OCI-LY3 (cell line): ENCODE data around the gene UROC1.

Source experiments
- CTCF ChIP-seq: fragments of 200-600, 300-600 bp; sonication (generic); IDR thresholded peaks from 2 replicates; pipeline ENCODE4 v1.5.1; 2014; ENCODE audit warnings: antibody characterized with exemption, low read length, low read depth
- EZH2phosphoT487 ChIP-seq: fragments of 200-600 bp; shearing (Covaris generic); IDR thresholded peaks from 2 replicates; pipeline ENCODE4 v1.6.1; 2018; ENCODE audit warnings: antibody characterized with exemption, mixed run types, low read depth

DNA sequence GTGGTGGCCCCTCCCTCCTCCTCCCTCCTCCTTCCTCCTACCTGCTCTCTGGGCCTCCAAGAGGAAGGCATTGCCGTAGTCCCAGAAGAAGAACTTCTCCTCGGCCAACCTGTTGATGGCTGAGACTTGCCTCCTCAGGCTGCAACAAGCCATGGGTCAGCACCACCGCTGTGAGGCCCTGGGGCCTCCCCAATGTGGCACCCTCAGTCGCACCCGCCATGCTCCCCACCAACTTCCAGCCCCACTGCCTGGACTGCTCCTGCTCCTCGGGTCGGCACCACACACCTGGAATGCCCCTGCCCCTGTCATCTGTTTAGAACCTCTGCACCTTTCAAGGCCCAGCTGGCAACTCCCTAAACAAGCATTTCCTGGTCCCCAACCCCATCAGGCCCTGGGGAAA, 17.6 kb downstream of the UROC1 start:
- no peak for TF ChIP-seq CTCF
- TF ChIP-seq EZH2phosphoT487 = no peak
